ENCODE measurements around the gene PREP.

Gene PREP

GRCh38 chr6:105310371-105310770, 92.5 kb downstream of the PREP start:
- no peak for DNase-seq (ENCODE audit: low read depth in 2 of 2)

- DNase-seq (ENCODE audit: low read depth in 2 of 2) = no peak
Observed at GRCh38 chr6:105308840-105309239, 94.0 kb downstream of the PREP start.

GRCh38 chr6:105305521-105305920, 97.4 kb downstream of the PREP start:
- DNase-seq (ENCODE audit: low read depth in 2 of 2) = no peak

- no peak for DNase-seq (ENCODE audit: low read depth in 2 of 2)
Observed at GRCh38 chr6:105304825-105305224, 98.1 kb downstream of the PREP start.

GRCh38 chr6:105304366-105304765, 98.5 kb downstream of the PREP start:
- DNase-seq (ENCODE audit: low read depth in 2 of 2) = no peak

GRCh38 chr6:105302617-105303128, 100.2 kb downstream of the PREP start:
- DNase-seq (ENCODE audit: low read depth in 2 of 2) = no peak

- no peak for DNase-seq (ENCODE audit: low read depth in 2 of 2)
Observed at GRCh38 chr6:105301756-105302616, 100.9 kb downstream of the PREP start.

- no peak for DNase-seq (ENCODE audit: low read depth in 2 of 2)
Observed at GRCh38 chr6:105301072-105301503, 101.8 kb downstream of the PREP start.

GRCh38 chr6:105300090-105300489, 102.8 kb downstream of the PREP start:
- DNase-seq (ENCODE audit: low read depth in 2 of 2) = peak; percentile 22 to 33

GRCh38 chr6:105294129-105294528, 108.8 kb downstream of the PREP start:
- DNase-seq (ENCODE audit: low read depth in 2 of 2) = no peak

- DNase-seq (ENCODE audit: low read depth in 2 of 2) = no peak
Observed at GRCh38 chr6:105292689-105293339, 110.1 kb downstream of the PREP start.

GRCh38 chr6:105291525-105291924, 111.4 kb downstream of the PREP start:
- DNase-seq (ENCODE audit: low read depth in 2 of 2) = no peak

GRCh38 chr6:105282631-105283585, 120.0 kb downstream of the PREP start:
- no peak for DNase-seq (ENCODE audit: low read depth in 2 of 2)

- DNase-seq (ENCODE audit: low read depth in 2 of 2) = no peak
Observed at GRCh38 chr6:105280033-105280432, 122.8 kb downstream of the PREP start.

GRCh38 chr6:105279463-105279862, 123.4 kb downstream of the PREP start:
- DNase-seq (ENCODE audit: low read depth in 2 of 2) = no peak

- DNase-seq (ENCODE audit: low read depth in 2 of 2) = no peak
Observed at GRCh38 chr6:105278813-105279212, 124.1 kb downstream of the PREP start.

- no peak for DNase-seq (ENCODE audit: low read depth in 2 of 2)
Observed at GRCh38 chr6:105278035-105278434, 124.8 kb downstream of the PREP start.

- DNase-seq (ENCODE audit: low read depth in 2 of 2) = no peak
Observed at GRCh38 chr6:105276374-105276773, 126.5 kb downstream of the PREP start.

GRCh38 chr6:105275542-105275941, 127.3 kb downstream of the PREP start:
- no peak for DNase-seq (ENCODE audit: low read depth in 2 of 2)

GRCh38 chr6:105274678-105275077, 128.2 kb downstream of the PREP start:
- no peak for DNase-seq (ENCODE audit: low read depth in 2 of 2)

GRCh38 chr6:105273589-105273988, 129.3 kb downstream of the PREP start:
- no peak for DNase-seq (ENCODE audit: low read depth in 2 of 2)

- no peak for DNase-seq (ENCODE audit: low read depth in 2 of 2)
Observed at GRCh38 chr6:105272786-105273185, 130.1 kb downstream of the PREP start.

All from fibroblast of skin of left quadriceps (primary cell).